HepG2 (cell line): ENCODE results near the gene PLEKHN1. TPM values are rescaled to one million over a fixed set of nuclear protein-coding genes. Genes with fewer than 3 reads are reported as not detected.

Source experiments
- ATAD3A ChIP-seq: sonication (generic); formaldehyde crosslinking; IDR thresholded peaks from 2 replicates; pipeline ENCODE4 v1.4.0; 2020; ENCODE audit warnings: missing genetic modification reagents
- ATF2 ChIP-seq: sonication (generic); formaldehyde crosslinking; IDR thresholded peaks from 2 replicates; pipeline ENCODE4 v1.4.0; 2020; ENCODE audit warnings: missing genetic modification reagents
- ATF7 ChIP-seq, 2 experiments: fragments of 450-650 bp in 1 of 2; sonication (generic) in 1 of 2; formaldehyde crosslinking in 1 of 2; IDR thresholded peaks; 2 replicates each; pipeline versions ENCODE4 v1.4.0 to v1.6.1; 2016 to 2020; ENCODE audit warnings: antibody characterized with exemption in 1 of 2, mild to moderate bottlenecking in 1 of 2, missing genetic modification reagents in 1 of 2
- ATM ChIP-seq: fragments of 450-650 bp; IDR thresholded peaks from 2 replicates; pipeline ENCODE4 v1.7.1; 2017; ENCODE audit warnings: mild to moderate bottlenecking, borderline replicate concordance
- CBX1 ChIP-seq: IDR thresholded peaks from one replicate; pipeline ENCODE4 v1.6.1; 2016; ENCODE audit warnings: antibody characterized with exemption, low read depth
- CREB3 ChIP-seq: sonication (generic); formaldehyde crosslinking; IDR thresholded peaks from 2 replicates; pipeline ENCODE4 v1.5.0; 2020; ENCODE audit warnings: missing genetic modification reagents
- HMGA1 ChIP-seq: sonication (generic); formaldehyde crosslinking; conservative IDR thresholded peaks from 2 replicates; pipeline ENCODE4 v1.4.0; 2020; ENCODE audit warnings: missing genetic modification reagents
- IRX3 ChIP-seq: sonication (generic); formaldehyde crosslinking; IDR thresholded peaks from 2 replicates; pipeline ENCODE4 v1.8.1; 2023; ENCODE audit warnings: mild to moderate bottlenecking, low read depth, missing genetic modification reagents, borderline replicate concordance
- MTF2 ChIP-seq: sonication (generic); formaldehyde crosslinking; IDR thresholded peaks from 2 replicates; pipeline ENCODE4 v1.5.0; 2020; ENCODE audit warnings: missing genetic modification reagents, borderline replicate concordance
- NRL ChIP-seq: sonication (generic); formaldehyde crosslinking; IDR thresholded peaks from 2 replicates; pipeline ENCODE4 v1.5.0; 2020; ENCODE audit warnings: missing genetic modification reagents, mild to moderate bottlenecking, moderate library complexity, borderline replicate concordance
- POLR2A ChIP-seq, 2 experiments: IDR thresholded peaks; 2 replicates each; pipeline ENCODE4 v1.6.1; 2011; ENCODE audit warnings: low read depth in 2 of 2, low read length in 2 of 2, mild to moderate bottlenecking in 1 of 2, moderate library complexity in 1 of 2; ENCODE audit not compliant: insufficient read depth in 1 of 2
- SOX13 ChIP-seq, 3 experiments: fragments of 450-650 bp in 1 of 3; sonication (generic) in 1 of 3; formaldehyde crosslinking in 1 of 3; IDR thresholded peaks in 2 of 3; conservative IDR thresholded peaks in 1 of 3; 2 replicates each; pipeline versions ENCODE4 v1.5.0 to v1.6.1; 2016 to 2020; ENCODE audit warnings: antibody characterized with exemption in 1 of 3, mild to moderate bottlenecking in 1 of 3, missing compliant biosample characterization in 1 of 3, missing genetic modification reagents in 1 of 3, moderate library complexity in 1 of 3
- TIGD3 ChIP-seq: sonication (generic); formaldehyde crosslinking; IDR thresholded peaks from 2 replicates; pipeline ENCODE4 v1.5.1; 2020; ENCODE audit warnings: mild to moderate bottlenecking, missing genetic modification reagents, borderline replicate concordance
- TOPORS ChIP-seq: sonication (generic); formaldehyde crosslinking; IDR thresholded peaks from 2 replicates; pipeline ENCODE4 v1.8.0; 2023; ENCODE audit warnings: mild to moderate bottlenecking, missing genetic modification reagents
- ZNF10 ChIP-seq: sonication (generic); formaldehyde crosslinking; IDR thresholded peaks from 2 replicates; pipeline ENCODE4 v1.4.0; 2020; ENCODE audit warnings: mild to moderate bottlenecking, low read depth, missing genetic modification reagents, borderline replicate concordance
- ZNF225 ChIP-seq: sonication (generic); formaldehyde crosslinking; IDR thresholded peaks from 2 replicates; pipeline ENCODE4 v1.4.0; 2020; ENCODE audit warnings: mild to moderate bottlenecking, missing genetic modification reagents
- ZNF253 ChIP-seq: sonication (generic); formaldehyde crosslinking; IDR thresholded peaks from 2 replicates; pipeline ENCODE4 v1.8.0; 2022; ENCODE audit warnings: mild to moderate bottlenecking, missing genetic modification reagents, borderline replicate concordance
- ZNF382 ChIP-seq: sonication (generic); formaldehyde crosslinking; IDR thresholded peaks from 2 replicates; pipeline ENCODE4 v1.5.0; 2020; ENCODE audit warnings: missing genetic modification reagents, mild to moderate bottlenecking, borderline replicate concordance
- ZNF567 ChIP-seq: sonication (generic); formaldehyde crosslinking; IDR thresholded peaks from 2 replicates; pipeline ENCODE4 v1.8.1; 2023; ENCODE audit warnings: mild to moderate bottlenecking, missing genetic modification reagents, borderline replicate concordance
- ZNF670 ChIP-seq: sonication (generic); formaldehyde crosslinking; IDR thresholded peaks from 2 replicates; pipeline ENCODE4 v1.8.0; 2022; ENCODE audit warnings: mild to moderate bottlenecking, missing genetic modification reagents, borderline replicate concordance
- ZNF737 ChIP-seq: sonication (generic); formaldehyde crosslinking; IDR thresholded peaks from 2 replicates; pipeline ENCODE4 v1.5.0; 2020; ENCODE audit warnings: missing genetic modification reagents, mild to moderate bottlenecking, borderline replicate concordance
- polyA plus RNA-seq, 8 experiments: library from polyadenylated mRNA; depleted of rRNA in 3 of 8; stranded (reverse) in 7 of 8; unstranded in 1 of 8; fragments of >200 nt; fragmentation: Illumina TruSeq in 4 of 8; extraction: Trizol in 4 of 8; gene quantifications; 2 replicates each; pipeline versions ENCODE4 v1.2.1 to v1.2.3, GENCODE V29; 2011 to 2016; ENCODE audit warnings: low read depth in 4 of 8, missing spikeins in 1 of 8, mixed read lengths in 1 of 8; ENCODE audit not compliant: insufficient read depth in 1 of 8
- total RNA-seq, 5 experiments: library from RNA; depleted of rRNA; stranded (reverse); fragments of >200 nt; fragmentation: Illumina TruSeq; extraction: Trizol; gene quantifications; 2 replicates each; pipeline ENCODE4 v1.2.3, GENCODE V29; 2016; ENCODE audit warnings: low read depth in 1 of 5
- TF ChIP-seq, protein P1 (sequence below): sonication (generic); formaldehyde crosslinking; IDR thresholded peaks from 2 replicates; pipeline ENCODE4 v1.8.1; 2023; ENCODE audit warnings: mild to moderate bottlenecking, moderate library complexity, missing genetic modification reagents
- TF ChIP-seq, protein P2 (sequence below): sonication (generic); formaldehyde crosslinking; IDR thresholded peaks from 2 replicates; pipeline ENCODE4 v1.4.0; 2020; ENCODE audit warnings: mild to moderate bottlenecking, missing genetic modification reagents
- TF ChIP-seq, protein P3 (sequence below): sonication (generic); formaldehyde crosslinking; IDR thresholded peaks from 2 replicates; pipeline ENCODE4 v1.5.0; 2020; ENCODE audit warnings: missing genetic modification reagents, mild to moderate bottlenecking, borderline replicate concordance

The PLEKHN1 gene
- total and polyA plus RNA-seq, 2 of the 13 experiments (the other 11 are each of a cell fraction or from before 2014, with no cell fraction given), result 0.42 to 0.58 TPM

DNA sequence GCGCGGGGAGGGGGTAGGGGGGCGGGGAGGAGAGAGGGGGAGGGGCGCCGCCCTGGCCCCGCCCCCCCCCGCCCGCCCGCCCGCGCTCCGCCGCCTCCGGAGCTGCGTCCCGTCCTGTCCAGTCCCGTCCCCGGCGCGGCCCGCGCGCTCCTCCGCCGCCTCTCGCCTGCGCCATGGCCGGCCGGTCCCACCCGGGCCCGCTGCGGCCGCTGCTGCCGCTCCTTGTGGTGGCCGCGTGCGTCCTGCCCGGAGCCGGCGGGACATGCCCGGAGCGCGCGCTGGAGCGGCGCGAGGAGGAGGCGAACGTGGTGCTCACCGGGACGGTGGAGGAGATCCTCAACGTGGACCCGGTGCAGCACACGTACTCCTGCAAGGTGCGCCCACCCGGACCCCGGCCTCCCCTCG is 53.7 kb downstream of the PLEKHN1 start, which contains the start of gene AGRN (continued):
- TF ChIP-seq ATF2 (no peak), ZNF225 (CRISPR knock-in tag) (no peak), ZNF10 (no peak), ZNF253 (CRISPR knock-in tag) (no peak), CREB3 (CRISPR knock-in tag) (no peak), POLR2A (IDR thresholded peaks at IDR 0.05; ENCODE audit: insufficient read depth in 1 of 2, low read depth in 2 of 2, low read length in 2 of 2) (no peak), CBX1 (no peak), HMGA1 (CRISPR knock-in tag) (no peak), TOPORS (no peak), ATAD3A (no peak), MTF2 (CRISPR knock-in tag) (no peak), TIGD3 (CRISPR knock-in tag) (no peak), ZNF737 (CRISPR knock-in tag) (no peak), ZNF567 (no peak), ZNF670 (no peak), IRX3 (CRISPR knock-in tag) (0 out of 2 replicates have a peak, but pooled peaks have one; percentile 31), NRL (no peak), ZNF382 (no peak), ATF7 (IDR thresholded peaks at IDR 0.05) (no peak), ATF7 (CRISPR knock-in tag; IDR thresholded peaks at IDR 0.05) (no peak), ATM (no peak), SOX13 (IDR thresholded peaks at IDR 0.05) (no peak), SOX13 (CRISPR knock-in tag; conservative IDR thresholded peaks at IDR 0.05 in 1 of 2, IDR thresholded peaks at IDR 0.05 in 1 of 2) (no peak)
- TF ChIP-seq, protein P1, sequence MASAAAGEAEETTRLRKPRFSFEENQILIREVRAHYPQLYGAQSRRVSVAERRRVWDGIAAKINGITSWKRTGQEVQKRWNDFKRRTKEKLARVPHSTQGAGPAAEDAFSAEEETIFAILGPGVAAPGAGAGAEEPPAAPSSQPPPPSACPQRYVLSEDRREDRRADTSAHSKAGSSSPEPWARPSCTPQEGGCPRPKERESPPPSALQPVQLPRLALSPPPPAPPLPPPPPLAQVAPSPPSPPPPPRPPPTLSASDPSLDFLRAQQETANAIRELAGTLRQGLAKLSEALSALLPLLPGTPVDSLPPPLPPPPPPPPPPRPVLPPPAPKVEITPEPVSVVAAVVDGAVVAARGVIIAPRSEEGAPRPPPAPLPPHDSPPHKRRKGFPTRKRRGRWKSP, result no peak
- TF ChIP-seq, protein P2, sequence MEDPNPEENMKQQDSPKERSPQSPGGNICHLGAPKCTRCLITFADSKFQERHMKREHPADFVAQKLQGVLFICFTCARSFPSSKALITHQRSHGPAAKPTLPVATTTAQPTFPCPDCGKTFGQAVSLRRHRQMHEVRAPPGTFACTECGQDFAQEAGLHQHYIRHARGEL (CRISPR knock-in tag), result no peak
- TF ChIP-seq, protein P3, sequence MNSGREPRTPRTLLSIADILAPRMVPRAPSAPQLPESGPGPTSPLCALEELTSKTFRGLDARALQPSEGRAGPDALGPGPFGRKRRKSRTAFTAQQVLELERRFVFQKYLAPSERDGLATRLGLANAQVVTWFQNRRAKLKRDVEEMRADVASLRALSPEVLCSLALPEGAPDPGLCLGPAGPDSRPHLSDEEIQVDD (CRISPR knock-in tag), result 0 out of 2 replicates have a peak, but pooled peaks have one; percentile 49
